GM21786 (cell line): ENCODE measurements around the gene ANKRD33.

Experiments
- ATAC-seq: cut with Tn5 transposase; IDR thresholded peaks from one replicate; pipeline ENCODE4 v1.9.1; 2021; ENCODE audit not compliant: unreplicated experiment

Gene ANKRD33

DNA sequence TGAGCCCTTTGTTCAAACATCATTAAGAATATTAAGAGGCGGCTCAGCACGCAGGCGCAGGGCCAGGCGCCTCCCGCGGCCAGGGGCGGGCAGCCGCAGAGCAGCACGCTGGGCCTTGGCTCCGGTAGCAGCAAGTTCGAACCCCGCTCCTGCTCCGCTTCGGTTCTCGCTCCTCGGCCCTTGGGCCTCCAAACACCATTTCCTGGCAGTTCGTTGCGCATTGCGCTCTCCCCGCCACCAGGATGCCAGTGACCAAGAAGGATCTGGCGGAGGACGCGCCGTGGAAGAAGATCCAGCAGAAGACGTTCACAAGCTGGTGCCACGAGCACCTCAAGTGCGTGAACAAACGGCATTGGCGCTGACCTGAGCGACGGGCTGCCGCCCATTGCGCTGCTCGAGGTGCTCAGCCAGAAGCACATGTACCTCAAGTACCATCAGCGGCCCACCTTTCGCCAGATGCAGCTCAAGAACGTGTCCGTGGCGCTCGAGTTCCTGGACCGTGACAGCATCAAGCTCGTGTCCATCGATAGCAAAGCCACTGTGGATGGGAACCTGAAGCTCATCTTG is 12.5 kb downstream of the ANKRD33 start:
- no peak for ATAC-seq

DNA sequence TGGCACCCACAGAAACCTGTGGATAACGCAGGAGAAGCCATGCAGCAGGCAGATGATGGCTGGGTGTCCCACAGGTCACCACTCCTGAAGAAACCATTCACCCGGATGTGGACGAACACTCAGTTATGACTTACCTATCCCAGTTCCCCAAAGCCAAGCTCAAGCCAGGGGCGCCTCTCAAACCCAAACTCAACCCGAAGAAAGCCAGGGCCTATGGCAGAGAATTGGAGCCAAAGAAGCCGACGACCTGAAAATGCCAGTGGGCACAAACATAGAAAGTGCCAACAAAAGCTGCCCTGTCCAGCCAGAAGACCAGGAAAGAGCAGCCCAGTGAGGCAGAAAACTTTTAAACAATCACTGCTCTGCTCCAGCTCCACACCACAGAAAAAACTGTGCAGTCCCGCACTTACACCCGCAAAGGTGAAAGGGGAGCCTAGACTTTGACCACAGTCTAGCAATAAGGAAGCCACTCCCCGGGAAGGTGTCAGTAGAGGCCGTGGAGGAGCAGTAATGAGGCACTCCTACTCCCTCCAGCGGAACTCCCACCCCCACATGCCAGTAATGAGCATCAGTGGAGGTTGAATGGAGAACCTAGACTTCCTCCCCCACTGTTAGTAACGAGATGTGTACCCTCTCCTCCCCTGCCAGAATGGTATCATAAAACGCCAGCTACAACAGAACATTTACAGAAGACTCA is 13.4 kb downstream of the ANKRD33 start:
- no peak for ATAC-seq

DNA sequence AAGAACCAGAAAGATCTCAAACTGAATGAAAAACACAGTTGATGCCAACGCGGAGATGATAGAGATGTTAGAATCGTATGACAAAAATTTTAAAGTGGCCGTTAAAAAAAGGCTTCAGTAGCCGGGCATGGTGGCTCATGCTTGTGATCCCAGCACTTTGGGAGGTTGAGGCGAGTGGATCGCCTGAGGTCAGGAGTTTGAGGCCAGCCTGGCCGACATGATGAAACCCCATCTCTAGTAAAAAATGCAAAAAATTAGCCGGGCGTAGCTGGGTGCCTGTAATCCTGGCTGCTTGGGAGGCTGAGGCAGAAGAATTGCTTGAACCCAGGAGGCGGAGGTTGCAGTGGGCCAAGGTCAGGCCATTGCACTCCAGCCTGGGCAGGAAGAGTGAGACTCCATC is 14.0 kb downstream of the ANKRD33 start:
- no peak for ATAC-seq

DNA sequence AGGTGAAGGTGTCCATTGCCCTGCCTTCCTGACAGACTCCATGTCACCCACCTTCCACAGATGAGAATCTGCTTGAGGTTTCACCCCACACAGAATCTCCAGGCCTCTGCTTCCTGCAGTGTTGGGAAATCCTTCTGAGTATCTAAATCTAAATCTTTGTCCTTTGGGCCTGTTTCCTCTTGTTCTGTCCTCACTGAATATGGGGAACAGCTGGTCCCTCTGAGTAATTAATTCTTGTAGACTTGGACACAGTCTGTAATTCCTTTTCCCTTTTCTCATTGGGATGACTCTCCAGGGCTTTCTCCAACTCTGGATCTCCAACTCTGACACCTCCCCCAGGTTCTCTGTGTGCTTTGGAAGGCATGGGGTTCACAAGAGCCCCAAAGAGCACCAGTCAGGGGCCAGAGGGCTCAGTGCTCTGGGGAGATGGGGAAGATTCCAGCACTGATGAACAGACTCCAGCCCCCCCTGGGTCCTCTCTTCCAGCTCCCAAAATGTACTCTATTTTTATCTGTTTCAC is 17.1 kb downstream of the ANKRD33 start:
- ATAC-seq: no peak

DNA sequence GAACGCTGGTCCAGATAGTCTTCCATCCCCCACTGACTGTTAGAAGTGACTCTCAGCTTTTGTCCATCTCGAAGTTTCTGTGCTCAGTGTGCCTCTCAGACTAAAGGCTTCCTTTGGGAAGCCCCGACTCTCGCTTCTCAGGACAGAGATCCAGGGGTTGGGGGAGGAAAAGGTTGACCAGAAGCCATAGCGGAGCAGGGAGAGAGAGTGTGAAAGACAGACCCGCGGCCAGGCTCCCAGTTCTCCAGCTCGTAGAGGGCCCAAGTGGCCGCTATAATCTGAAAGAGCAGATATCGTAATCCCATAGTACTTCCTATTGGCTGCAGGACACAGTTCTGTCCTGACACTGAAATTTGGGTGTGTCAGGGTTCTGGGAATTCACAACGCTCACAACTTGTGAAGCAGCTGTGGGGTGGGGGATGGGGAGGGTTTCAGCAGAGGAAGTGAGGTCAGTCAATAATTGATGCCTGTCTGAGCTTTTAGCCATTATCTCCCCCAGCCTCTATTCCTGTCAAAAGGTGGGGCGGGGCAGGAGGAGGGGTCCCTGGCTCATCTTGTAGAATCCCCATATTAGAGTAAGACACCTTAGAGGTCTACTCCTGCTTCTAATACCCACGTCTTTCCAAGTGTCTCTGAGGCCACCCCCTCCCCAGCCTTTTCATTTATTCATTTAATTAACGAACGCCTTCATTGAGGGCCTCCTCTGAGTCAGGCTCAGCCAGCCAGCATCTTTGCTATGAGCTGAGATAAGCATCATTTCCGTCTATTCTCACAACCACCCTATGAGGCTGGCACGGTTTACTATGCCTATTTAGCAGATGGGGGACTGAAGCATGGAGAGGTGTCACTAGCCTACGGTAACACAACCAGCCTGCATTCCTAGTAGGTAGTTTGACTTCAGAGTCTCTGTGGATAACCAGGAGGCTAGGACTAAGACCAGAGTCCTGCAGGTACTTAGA is 17.8 kb downstream of the ANKRD33 start:
- ATAC-seq: no peak

DNA sequence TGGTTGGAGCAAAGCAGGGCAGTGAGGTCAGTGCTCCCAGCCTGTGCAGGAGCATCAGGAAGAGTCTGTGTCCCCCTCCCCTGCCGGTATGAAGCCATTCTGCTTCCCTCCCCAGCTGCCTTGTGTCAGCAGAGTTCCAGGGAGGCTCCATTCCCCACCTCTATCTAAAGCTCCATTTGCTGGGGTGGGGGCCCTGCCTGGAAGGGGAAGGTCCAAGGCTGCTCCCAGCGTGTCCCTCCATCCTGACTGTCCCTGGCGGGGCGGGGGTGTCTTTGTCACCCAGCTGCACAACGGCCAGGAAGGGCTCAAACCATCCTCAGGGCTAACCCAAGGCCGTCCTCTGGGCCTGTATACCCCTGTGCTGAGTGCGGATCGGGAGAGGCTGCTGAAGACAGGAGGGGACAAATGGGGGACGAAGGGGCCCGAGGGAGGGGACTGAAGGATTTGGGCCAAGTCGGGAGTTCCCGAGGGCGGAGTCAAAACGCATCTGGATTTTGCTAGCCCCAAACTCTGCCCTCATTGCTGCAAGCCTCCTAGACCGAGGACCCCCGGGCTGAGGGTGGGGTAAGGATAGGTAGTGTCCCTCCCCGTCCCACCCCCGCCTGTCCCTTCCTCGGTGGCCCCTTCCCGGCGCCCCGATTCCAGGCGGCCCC is 18.7 kb downstream of the ANKRD33 start:
- ATAC-seq: no peak

DNA sequence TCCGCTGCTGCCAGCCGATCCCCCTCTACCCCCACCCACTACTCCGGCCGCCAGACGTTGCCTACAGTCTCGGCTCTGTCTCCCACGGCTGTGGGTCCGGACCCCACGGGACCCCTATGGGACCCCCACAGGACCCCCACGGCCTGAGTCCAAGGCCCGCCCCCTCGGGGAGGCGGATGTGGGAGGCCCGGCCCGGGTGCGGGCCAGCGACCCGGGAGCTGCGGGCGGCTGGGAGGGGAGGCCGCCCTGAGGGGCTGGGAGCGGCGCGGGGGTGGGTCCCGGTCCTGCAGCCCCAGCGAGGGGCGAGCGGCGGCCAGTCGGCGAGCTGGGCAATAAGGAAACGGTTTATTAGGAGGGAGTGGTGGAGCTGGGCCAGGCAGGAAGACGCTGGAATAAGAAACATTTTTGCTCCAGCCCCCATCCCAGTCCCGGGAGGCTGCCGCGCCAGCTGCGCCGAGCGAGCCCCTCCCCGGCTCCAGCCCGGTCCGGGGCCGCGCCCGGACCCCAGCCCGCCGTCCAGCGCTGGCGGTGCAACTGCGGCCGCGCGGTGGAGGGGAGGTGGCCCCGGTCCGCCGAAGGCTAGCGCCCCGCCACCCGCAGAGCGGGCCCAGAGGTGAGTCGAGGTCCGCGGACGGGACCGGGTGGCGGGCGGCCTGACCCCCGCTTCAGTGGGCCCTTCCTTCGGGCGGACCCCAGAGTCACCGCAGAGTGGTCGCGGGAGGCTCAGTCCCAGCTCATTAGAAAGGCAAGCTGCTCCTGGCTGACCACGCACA is 19.4 kb downstream of the ANKRD33 start, which contains the start of gene ACVRL1:
ACVRL1 (plus strand) TSS at position 422 of the 773 bp plus-strand sequence. CDS start 4,971 bp downstream, outside the sequence.
- ATAC-seq: no peak

DNA sequence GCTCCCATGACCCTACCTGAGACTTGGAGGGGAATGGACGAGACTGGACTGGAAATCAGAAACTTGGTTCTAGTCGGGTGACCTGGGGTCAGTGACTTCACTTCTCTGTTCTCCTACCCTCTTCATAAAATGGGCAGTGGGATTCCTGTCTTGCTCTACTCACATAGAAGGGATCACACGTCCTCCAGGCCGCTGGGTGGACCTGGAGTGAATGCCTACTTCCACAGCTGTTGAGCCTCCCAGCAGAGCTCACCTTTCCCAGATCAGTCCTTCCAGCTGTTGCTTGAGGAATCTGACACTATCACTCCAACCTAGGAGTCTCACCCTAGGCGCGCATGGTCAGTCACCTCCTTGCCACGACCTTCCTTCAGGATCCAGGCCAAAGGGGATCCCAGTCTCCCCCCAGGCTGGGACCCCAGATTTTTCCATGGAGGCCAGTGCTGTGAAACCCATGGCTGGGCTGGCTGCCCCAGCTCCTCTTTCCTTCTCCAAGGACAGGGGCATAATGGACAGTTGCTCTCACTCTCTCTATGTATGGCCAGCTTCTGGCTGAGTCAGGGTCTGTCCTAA is 20.0 kb downstream of the ANKRD33 start:
- ATAC-seq: no peak

DNA sequence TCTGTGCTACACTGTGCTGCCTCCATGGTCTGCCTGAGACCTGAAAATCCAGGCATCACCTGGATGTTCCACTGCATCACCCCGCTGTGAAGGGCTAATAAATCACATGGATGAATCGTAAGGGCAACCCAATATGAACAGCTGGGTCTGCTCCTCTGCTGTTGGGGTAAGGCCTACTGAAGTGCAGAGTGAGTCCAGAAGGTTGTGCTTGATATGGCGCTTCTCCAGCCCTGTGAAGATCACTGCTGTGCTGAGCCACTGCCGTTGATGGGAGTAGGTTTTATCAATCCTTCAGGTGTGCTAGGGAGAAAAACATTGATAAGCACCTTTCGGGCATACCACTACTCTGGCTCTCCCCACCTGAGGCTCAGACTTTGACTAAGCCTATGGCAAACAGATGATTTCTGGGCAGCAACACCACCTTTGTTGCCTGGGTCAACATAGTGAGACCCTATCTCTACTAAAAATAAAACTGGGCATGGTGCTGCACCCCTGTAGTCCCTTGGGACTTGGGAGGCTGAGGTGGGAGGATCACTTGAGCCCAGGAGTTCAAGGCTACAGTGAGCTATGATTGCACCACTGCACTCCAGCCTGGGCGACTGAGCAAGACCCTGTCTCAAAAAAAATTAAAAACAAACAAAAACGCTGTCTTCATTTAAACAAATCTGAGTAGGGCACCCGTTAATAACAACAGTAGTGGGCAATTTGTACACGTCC is 21.1 kb downstream of the ANKRD33 start:
- ATAC-seq: no peak

DNA sequence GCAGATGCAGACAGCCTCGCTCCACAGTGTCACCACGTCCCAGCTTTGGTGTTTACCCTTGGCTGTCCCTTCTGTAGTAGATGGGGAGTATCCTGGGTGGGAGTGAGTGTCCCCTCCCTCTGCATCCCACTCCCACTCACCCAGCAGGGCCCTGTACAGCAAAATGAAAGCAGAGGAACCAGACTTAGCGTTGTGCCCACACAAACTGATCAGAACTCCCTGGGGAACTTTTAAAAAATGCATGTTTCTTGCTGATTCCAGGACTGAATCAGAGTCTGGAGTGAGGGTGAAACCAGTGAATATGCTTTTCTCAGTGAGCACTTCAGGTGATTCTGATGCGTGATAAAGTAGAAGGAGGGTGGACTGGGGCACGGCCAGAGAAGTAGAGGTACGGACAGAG is 22.3 kb downstream of the ANKRD33 start:
- ATAC-seq: no peak

DNA sequence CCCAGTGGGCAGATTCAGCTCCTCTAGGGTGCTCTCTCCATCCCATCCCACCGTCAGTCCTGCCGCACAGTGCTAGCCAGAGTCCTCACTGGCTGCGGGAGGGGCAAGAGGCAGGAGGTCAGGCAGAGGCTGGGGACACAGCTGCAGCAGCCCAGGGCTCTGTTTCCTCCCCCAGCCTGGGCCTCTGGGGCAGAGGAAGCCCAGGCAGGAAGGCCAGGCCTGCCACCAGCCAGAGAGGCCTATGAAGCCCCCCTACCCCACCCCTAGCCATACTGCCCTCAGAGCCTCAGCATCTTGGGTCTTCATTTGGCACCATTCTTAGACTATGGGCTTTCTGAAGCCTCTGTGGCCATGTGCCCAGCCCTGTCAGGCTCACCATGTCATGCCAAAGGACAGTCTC is 22.8 kb downstream of the ANKRD33 start:
- ATAC-seq: no peak

DNA sequence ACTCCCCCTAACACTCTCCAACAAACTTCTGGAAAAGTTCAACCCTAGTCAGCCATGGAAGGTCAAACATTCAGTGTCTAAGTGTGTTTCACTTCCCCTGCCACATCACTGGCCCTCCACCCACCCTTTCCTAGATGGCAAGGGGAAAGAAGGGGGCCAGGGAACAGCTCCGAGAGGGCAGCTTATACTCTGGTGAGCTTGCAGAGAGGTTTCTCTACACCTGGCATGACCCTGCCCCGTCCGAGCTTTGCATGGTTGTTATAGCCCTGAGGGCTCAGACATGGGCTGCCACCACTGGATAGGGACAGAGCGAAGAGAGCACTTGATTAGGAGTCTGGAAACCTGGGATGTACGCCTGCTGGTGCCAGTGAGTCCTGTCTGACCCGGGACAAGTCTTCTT is 23.4 kb downstream of the ANKRD33 start:
- no peak for ATAC-seq

DNA sequence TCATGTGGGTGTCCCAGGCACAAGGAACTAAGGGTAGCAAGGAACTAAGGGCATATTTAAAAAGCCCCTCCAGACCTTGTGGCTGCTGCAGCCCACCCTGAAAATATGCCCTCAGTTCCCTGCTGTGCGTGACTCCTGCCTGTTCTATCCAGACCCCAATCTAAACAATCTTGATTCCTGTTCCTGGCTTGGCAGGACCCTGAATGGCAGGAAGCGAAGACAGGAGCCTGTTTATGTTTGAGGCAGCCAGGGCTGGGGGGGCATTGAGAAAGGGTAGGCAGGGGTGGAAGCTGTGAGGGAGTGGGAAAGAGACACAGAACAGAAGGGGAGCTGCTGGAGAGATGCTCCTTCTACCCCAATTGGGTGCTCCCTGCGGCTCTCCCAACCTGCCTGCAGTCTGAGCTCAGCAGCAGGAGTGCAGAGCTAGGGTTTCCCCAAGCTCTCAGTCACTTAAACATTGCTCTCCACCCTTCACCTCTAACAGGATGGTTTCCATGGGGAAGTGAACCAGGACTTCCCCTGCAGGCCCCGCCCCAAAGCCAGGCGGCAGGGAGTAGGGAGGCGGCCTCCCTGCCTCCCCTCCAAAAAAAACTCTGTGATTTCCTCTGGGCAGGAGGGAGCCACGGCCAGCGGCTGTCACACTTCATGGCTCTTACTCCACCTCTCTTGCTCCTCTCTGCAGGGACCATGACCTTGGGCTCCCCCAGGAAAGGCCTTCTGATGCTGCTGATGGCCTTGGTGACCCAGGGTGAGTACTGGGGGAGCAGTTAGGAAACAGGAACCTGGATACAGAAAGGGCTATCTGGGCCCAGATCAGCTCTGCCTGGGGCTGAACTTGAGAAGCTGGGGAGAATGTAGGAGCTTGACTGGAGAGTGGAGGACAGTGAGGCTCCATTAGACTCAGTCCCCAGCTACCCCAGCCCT is 24.1 kb downstream of the ANKRD33 start:
- no peak for ATAC-seq

DNA sequence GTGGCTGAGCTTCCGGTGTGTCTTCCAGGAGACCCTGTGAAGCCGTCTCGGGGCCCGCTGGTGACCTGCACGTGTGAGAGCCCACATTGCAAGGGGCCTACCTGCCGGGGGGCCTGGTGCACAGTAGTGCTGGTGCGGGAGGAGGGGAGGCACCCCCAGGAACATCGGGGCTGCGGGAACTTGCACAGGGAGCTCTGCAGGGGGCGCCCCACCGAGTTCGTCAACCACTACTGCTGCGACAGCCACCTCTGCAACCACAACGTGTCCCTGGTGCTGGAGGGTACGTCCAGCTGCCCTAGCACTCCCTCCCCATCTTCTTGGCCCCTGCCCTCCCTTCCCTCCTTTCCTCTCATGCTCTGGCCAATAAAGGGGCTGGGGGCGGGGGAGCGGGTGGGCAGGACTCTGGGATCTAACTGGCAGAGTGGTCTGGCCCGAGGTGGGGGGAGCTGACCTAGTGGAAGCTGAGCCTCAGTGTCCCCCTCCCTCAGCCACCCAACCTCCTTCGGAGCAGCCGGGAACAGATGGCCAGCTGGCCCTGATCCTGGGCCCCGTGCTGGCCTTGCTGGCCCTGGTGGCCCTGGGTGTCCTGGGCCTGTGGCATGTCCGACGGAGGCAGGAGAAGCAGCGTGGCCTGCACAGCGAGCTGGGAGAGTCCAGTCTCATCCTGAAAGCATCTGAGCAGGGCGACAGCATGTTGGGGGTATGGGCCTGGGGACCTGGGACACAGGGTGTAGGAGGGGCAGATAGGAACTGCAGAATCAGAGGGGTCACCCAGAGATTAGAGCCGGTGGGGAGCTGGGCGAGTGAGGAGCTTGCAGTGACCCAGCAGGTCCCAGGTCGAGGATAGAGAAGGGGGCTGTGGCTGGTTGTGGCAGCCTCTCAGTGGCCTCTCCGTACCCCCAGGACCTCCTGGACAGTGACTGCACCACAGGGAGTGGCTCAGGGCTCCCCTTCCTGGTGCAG is 25.4 kb downstream of the ANKRD33 start:
- no peak for ATAC-seq

DNA sequence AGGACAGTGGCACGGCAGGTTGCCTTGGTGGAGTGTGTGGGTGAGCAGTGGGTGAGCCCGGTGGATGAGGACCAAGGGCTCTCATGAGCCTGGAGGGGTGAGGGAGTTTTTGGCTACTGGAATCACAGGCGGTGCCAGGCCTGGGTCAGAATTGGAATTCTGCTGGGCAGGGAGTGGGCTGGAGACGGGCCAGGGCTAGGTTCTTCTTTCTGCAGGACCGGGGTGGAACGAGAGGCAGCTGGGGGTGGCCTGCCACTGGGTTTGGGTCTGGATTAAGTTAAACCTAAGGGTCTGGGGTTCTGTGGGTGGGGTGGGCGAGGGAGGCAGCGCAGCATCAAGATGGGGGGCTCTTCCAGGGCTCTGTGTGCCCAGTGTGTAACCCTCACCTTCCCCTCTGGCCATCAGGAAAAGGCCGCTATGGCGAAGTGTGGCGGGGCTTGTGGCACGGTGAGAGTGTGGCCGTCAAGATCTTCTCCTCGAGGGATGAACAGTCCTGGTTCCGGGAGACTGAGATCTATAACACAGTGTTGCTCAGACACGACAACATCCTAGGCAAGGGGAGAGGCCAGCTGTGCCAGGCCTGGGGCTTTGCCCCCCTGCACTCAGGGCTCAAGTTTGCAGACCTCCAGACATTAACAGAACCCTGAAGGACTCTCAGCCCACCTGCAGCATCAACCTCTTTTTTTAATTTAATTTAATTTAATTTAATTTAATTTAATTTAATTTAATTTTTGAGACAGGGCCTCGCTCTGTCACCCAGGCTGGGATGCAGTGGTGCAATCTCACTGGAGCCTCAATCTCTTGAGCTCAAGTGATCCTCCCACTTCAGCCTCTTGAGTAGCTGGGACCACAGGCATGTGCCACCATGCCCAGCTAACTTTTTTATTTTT is 26.4 kb downstream of the ANKRD33 start:
- ATAC-seq: no peak

DNA sequence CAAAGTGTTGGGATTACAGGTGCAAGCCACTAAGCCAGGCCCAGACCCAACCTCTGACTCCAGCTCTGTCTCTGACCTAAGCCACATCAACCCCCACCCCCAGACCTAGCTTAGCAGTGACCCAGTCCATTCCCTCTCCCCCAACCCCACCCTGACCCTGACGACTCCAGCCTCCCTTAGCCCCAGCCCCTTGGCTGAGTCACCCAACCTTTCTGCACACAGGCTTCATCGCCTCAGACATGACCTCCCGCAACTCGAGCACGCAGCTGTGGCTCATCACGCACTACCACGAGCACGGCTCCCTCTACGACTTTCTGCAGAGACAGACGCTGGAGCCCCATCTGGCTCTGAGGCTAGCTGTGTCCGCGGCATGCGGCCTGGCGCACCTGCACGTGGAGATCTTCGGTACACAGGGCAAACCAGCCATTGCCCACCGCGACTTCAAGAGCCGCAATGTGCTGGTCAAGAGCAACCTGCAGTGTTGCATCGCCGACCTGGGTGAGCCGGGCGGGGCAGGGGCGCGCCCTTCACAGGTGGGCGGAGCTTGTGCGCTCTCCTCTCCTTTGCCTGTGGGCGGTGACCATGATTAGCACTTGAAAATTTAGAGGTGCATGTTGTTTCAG is 27.2 kb downstream of the ANKRD33 start:
- no peak for ATAC-seq
